HepG2 (cell line): ENCODE data around the gene TECPR1.

ENCODE experiments used
- EZH2 ChIP-seq: conservative IDR thresholded peaks from 2 replicates; pipeline ENCODE4 v1.6.1; 2012; ENCODE audit warnings: mild to moderate bottlenecking, low read depth, low read length, moderate library complexity
- POLR2AphosphoS5 ChIP-seq: IDR thresholded peaks from 2 replicates; pipeline ENCODE4 v1.6.1; 2012; ENCODE audit warnings: low read depth, low read length
- RXRB ChIP-seq: IDR thresholded peaks from 2 replicates; pipeline ENCODE4 v1.6.1; 2016; ENCODE audit warnings: borderline replicate concordance, missing genetic modification reagents, missing compliant biosample characterization
- ZNF558 ChIP-seq: sonication (generic); formaldehyde crosslinking; IDR thresholded peaks from 2 replicates; pipeline ENCODE4 v1.9.0; 2022; ENCODE audit warnings: mild to moderate bottlenecking, missing genetic modification reagents, borderline replicate concordance
- TF ChIP-seq, protein P1 (sequence below): sonication (generic); formaldehyde crosslinking; IDR thresholded peaks from 2 replicates; pipeline ENCODE4 v1.8.0; 2022; ENCODE audit warnings: missing genetic modification reagents, mild to moderate bottlenecking, inconsistent platforms, borderline replicate concordance
- TF ChIP-seq, protein P2 (sequence below): sonication (generic); formaldehyde crosslinking; IDR thresholded peaks from 2 replicates; pipeline ENCODE4 v1.5.1; 2020; ENCODE audit warnings: missing genetic modification reagents, mild to moderate bottlenecking, borderline replicate concordance
- TF ChIP-seq, protein P3 (sequence below): sonication (generic); formaldehyde crosslinking; IDR thresholded peaks from 2 replicates; pipeline ENCODE4 v1.5.0; 2020; ENCODE audit warnings: mild to moderate bottlenecking, missing genetic modification reagents, moderate library complexity

DNA sequence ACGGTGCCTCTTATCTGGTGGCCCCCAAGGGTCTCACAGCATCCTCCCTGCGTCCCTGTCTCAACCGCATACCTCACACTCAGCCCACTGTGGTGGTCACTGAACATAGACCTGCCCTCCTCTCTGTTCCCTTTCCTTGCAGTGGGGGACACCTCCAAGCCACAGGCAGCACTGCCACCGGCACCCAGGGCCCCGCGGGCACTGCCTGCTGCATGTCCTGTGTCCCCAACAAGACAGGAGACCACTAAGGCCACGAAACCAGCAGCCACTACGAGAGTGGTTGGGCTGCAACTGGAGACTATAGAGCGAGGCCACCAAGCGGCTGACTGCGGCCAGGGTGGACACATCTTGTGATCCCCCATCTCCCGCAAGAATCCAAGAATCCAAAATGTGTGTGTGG is 44.8 kb upstream of the TECPR1 start:
- TF ChIP-seq ZNF558 (CRISPR knock-in tag) (no peak), POLR2AphosphoS5 (no peak), RXRB (CRISPR knock-in tag) (no peak), EZH2 (no peak)
- TF ChIP-seq, protein P1, sequence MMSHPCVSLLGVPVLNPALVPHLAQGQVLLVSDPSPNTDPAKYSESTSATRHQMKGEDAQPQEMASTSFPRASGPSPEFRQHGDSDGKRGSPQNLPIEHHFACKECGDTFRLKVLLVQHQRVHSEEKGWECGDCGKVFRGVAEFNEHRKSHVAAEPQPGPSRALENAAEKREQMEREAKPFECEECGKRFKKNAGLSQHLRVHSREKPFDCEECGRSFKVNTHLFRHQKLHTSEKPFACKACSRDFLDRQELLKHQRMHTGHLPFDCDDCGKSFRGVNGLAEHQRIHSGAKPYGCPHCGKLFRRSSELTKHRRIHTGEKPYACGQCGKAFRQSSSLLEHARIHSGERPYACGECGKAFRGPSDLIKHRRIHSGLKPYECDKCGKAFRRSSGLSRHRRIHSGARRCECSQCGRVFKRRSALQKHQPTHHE (CRISPR knock-in tag) = no peak
- TF ChIP-seq, protein P2, sequence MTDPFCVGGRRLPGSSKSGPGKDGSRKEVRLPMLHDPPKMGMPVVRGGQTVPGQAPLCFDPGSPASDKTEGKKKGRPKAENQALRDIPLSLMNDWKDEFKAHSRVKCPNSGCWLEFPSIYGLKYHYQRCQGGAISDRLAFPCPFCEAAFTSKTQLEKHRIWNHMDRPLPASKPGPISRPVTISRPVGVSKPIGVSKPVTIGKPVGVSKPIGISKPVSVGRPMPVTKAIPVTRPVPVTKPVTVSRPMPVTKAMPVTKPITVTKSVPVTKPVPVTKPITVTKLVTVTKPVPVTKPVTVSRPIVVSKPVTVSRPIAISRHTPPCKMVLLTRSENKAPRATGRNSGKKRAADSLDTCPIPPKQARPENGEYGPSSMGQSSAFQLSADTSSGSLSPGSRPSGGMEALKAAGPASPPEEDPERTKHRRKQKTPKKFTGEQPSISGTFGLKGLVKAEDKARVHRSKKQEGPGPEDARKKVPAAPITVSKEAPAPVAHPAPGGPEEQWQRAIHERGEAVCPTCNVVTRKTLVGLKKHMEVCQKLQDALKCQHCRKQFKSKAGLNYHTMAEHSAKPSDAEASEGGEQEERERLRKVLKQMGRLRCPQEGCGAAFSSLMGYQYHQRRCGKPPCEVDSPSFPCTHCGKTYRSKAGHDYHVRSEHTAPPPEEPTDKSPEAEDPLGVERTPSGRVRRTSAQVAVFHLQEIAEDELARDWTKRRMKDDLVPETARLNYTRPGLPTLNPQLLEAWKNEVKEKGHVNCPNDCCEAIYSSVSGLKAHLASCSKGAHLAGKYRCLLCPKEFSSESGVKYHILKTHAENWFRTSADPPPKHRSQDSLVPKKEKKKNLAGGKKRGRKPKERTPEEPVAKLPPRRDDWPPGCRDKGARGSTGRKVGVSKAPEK (CRISPR knock-in tag) = no peak
- TF ChIP-seq, protein P3, sequence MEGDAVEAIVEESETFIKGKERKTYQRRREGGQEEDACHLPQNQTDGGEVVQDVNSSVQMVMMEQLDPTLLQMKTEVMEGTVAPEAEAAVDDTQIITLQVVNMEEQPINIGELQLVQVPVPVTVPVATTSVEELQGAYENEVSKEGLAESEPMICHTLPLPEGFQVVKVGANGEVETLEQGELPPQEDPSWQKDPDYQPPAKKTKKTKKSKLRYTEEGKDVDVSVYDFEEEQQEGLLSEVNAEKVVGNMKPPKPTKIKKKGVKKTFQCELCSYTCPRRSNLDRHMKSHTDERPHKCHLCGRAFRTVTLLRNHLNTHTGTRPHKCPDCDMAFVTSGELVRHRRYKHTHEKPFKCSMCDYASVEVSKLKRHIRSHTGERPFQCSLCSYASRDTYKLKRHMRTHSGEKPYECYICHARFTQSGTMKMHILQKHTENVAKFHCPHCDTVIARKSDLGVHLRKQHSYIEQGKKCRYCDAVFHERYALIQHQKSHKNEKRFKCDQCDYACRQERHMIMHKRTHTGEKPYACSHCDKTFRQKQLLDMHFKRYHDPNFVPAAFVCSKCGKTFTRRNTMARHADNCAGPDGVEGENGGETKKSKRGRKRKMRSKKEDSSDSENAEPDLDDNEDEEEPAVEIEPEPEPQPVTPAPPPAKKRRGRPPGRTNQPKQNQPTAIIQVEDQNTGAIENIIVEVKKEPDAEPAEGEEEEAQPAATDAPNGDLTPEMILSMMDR (CRISPR knock-in tag) = no peak
